Activated T-cell treated with anti-CD3 and anti-CD28 coated beads for 48 hours (primary cell): Measurements from ENCODE around the gene ZNF497.
"Not testable (repeated sequence)": the region's sequence is repeated elsewhere in the genome, so short reads cannot be mapped to it uniquely, and the experiment has no call there.

Source experiments
- DNase-seq: peaks from one replicate; pipeline ENCODE4 v3.0.0-alpha.2; 2020; ENCODE audit warnings: low read depth

Gene ZNF497

DNA sequence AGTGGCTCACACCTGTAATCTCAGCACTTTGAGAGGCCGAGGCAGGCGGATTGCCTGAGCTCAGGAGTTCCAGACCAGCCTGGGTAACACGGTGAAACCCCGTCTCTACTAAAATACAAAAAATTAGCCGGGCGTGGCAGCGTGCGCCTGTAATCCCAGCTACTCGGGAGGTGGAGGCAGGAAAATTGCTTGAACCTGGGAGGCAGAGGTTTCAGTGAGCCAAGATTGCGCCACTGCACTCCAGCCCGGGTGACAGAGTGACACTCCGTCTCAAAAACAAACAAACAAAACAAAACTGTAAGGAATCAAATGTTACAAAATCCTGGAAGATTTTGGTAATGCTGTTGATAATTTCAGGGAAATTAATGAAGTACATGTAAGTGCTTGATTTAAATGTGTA lies 14.5 kb downstream of the ZNF497 start:
- not testable (repeated sequence) for DNase-seq

DNA sequence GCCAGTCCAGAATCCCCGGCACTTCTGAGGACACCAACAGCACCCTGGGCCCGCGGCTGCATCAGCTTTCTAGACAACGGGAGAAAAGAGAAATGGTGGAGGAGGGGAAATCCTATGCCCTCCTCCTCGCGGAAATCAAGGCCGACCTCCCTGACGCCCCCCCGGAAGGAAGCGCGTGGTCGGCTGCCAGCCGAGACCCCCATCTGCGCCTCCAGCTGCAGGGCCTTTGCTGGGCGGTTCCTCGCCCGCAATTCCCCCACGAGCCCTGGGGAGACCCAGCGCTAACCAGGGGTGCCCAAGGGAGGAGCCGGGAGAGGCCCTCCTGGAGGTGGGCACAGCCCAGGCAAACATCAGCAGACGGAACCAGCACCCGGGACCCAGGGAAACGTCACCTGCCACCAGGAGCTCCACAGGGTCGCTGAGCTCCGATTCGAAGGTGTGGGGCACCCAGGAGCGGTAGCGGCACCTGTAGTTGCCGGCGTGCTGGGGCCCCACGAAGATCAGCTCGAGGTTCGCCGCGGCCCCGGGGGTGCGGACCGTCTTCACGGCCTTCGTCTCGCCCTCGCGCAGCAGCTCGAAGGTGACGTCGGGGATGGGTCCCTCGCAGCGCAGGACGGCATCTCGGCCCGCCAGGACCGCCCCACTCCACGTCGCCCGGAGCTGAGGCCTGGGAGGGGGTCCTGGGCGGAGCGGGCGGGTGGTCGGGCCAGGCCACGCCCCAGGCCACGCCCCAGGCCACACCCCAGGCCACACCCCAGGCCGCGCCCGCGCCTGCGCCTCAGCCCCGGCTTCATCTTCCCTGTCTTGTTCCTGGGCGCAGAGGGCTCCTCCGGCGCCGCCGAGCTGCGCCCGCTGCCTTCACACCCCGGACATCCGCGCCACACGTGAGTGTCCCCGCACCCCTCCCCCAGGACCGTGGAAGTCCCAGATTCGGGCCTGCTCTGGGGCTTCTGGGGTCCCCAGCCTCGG lies 15.3 kb downstream of the ZNF497 start:
- peak; percentile 64 for DNase-seq

DNA sequence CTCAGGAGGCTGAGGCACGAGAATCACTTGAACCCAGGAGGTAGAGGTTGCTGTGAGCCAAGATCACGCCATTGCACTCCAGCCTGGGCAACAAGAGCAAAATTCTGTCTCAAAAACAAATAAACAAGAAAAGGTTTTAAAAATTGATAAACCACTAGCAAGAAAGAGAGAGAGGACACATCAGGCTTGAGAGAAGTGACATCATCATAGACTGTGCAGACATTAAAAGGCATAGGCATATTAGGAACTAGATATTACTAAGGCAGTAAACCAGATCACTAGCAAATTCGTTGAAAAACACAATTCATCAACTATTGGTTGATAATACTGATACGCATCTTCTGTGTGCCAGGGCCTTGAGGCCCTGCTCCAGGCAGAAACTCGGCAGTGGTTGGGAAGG lies 17.0 kb downstream of the ZNF497 start:
- no peak for DNase-seq

DNA sequence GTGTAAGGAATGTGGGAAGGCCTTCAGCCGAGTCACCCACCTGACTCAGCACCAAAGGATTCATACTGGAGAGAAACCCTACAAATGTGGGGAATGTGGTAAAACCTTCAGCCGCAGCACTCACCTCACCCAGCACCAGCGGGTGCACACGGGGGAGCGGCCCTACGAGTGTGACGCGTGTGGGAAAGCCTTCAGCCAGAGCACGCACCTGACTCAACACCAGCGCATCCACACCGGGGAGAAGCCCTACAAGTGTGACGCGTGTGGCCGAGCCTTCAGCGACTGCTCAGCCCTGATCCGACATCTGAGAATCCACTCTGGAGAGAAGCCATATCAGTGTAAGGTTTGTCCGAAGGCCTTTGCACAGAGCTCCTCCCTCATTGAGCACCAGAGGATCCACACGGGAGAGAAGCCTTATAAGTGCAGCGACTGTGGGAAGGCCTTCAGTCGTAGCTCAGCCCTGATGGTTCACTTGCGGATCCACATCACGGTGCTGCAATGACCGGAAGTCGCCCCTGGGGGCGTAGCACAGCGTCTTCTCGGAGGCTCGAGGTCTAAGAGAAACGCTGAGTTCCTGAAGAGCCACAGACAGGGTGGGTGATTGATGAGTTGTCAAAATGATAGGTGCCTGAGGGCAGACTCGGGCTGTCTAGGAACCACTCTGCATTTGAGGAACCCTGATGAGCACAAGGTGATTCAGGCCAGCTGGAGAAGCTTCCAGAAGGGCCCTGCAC lies 23.6 kb downstream of the ZNF497 start:
- DNase-seq: no peak

DNA sequence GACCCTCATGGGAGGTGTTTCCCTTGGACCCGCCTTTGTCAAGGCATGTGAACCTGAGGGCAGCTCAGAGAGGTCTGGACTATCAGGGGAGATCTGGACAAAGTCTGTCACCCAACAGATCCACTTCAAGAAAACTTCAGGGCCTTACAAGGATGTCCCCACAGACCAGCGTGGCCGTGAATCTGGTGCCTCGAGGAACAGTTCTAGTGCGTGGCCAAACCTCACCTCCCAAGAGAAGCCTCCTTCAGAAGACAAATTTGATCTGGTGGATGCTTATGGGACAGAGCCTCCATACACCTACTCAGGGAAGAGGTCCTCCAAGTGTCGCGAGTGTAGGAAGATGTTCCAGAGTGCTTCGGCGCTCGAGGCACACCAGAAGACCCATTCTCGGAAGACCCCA lies 24.2 kb downstream of the ZNF497 start:
- DNase-seq: no peak

DNA sequence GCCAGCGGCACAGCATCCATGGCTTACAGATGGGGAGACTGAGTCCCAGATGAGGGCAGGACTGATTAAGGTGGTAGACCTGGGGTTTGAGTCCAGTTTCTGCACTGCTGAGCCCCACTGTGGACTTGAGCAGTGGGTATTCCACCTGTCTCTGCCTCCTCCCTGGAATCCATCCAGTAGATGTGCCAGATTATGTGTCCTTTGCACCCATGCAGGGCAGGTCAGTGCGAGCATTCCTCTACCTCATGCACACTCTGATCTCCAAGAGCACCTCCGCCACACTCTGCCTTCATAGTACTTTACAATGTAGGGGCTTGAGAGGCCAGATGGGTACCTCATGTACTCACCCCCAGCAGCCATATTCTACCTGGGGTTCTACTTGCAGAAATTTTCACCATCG lies 25.7 kb downstream of the ZNF497 start:
- no peak for DNase-seq

DNA sequence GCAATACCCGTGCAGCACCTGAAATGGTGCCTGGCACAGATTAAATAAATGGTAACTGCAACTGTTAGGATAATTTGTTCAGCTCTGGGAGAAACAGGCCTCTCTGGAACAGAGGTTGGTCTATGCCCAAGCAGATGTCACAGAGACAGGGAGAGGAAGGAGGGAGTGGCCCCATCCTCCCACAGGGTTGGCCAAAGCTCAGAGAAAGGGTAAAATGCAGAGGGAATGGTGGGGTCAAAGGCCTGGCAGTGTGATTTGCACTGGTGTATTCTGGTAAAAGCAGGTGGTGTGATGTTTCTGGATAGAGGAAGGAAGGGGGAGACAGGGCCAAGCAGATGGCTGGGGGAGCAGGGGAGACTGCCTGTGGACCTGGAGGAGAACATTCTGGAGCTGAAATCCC lies 26.3 kb downstream of the ZNF497 start:
- DNase-seq: no peak

DNA sequence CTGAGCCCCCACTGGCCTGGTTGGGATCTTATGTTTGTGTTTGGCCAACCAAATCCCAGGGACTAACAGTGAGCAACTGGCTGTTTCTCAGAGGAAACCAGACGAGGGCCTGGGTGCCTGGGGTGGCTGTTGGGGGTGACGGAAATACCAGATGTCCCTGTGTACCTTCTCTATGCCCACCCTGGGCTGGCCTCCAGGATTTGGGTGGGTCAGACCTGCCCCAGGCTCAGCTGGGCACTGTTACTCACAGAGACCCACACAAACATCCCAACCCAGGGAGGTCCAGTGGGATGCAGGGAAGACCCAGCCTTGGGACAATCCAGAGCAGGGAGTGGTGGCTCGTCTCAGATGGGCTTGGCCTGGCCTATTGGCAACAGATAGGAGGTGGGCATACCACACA lies 26.9 kb downstream of the ZNF497 start:
- DNase-seq: no peak

DNA sequence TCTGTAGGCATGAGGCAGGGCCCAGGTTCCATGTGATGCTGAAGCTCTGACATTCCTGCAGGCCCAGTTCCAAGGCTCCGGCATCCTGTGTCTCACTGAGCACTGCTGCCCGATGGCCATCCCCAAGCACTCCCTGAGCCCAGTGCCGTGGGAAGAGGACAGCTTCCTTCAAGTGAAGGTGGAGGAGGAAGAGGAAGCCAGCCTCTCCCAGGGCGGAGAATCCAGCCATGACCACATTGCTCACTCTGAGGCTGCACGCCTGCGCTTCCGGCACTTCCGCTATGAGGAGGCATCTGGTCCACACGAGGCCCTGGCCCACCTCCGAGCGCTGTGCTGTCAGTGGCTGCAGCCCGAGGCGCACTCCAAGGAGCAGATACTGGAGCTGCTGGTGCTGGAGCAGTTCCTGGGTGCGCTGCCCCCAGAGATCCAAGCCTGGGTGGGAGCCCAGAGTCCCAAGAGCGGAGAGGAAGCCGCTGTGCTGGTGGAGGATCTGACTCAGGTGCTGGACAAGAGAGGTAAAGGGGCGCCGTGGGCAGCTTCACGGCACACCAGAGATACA lies 27.8 kb downstream of the ZNF497 start:
- DNase-seq: no peak

DNA sequence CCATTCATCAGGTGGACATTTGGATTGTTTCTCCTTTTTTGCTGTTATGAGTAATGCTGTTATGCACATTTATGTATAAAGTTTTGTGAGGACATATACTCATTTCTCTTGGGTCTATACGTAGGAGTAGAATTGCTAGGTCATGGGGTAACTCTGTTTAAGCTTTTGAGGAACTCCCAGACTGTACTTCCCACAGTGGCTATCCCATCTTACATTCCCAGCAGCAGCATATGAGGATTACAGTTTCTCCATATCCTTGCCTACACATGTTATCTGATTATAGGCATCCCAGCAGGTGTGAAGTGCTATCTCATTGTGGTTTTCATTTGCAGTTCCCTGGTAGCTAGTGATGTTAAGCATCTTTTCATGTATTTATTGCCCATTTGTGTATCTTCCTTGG lies 29.9 kb downstream of the ZNF497 start:
- DNase-seq: no peak

DNA sequence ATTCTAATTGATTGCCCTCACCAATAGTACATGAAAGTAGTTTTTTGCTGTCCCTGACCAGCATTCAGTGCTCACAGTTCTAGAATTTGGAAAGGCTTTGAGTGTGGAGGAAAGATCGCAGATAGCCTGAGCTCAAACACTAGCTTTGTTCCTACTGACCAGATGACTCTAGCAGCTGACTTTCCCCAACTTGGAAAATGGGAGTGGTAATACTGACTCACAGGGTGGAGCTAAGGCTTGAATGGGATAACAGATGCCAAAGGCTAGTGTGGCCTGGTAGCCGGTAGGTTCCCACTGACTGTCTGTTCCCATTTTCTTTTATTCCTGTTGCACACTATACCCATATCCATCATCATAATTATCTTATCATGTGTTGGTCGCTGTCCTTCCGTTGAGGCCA lies 32.1 kb downstream of the ZNF497 start:
- DNase-seq: no peak

DNA sequence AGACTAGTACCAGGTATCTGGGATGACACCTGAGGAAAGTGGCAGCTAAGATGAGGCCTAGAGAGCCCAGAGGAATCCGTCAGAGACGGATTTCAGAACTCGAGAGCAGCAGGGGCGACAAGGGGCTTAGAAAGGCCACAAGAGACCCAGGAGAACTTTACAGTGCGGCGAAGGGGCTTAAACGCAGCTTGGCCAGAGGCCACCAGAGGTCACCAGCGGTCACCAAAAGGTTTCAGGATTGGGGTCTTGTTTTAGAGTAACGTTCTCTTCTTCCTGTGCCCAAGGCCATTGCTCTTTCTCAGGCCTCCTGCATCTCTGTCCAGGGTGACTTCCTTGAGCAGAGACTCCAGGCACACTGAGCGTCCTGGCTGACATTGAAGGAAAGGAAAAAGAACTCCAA lies 33.6 kb downstream of the ZNF497 start:
- DNase-seq: no peak

DNA sequence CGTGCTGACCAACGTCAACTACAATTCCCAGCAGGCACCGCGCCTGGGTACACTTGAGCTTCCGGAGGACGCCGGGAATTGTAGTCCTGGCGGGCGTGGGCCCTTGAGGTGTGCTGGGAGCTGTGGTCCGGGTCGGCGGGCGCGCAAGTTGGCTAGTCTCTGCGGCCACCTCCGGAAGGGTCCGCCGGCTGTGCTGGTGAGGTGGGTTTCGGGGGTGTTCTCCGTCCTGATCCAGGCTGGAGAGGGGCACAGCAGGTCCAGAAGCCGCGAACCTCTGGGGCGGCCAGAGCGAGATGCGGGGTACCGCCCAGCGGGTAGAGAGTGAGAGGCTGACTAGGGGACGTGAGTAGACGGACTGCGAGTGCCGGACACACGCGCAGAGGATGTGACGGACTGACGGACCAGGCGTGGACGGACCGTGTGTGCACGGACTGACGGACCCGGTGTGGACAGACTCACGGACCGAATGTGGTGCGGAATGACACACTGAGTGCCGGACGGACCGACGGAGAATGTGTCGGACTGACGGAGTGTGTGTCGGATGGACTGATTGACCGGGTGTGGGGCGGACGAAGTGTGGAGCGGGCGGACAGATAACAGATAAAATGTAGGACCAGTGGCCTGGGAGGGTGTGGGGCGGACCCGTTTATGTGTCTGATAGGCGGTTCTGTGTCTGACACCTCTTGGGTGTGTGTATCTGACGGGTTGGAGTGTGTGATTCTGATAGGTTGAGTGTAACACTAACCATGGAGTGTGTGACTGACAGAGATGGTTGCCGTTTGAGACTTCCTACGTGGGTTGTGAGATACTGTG lies 35.4 kb downstream of the ZNF497 start, which contains the start of gene ZSCAN22:
TSS of gene ZSCAN22 (plus strand) at position 81 of the 813 bp plus-strand sequence. CDS start 7,809 bp downstream, outside the sequence.
- DNase-seq: peak; percentile 87

DNA sequence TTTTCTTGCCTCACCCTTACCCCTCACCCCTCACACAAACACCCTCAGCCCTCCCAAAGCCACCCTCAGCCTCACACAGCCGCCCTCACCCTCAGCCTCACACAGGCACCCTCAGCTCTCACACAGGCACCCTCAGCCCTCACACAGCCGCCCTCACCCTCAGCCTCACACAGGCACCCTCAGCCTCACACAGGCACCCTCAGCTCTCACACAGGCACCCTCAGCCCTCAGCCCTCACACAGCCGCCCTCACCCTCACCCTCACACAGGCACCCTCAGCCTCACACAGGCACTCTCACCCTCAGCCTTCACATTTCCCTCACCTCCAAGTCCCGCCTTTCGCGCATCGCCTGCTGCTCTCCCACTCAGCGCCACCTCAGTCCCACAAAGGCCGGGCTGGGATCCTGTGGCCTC lies 36.0 kb downstream of the ZNF497 start:
- DNase-seq: no peak

DNA sequence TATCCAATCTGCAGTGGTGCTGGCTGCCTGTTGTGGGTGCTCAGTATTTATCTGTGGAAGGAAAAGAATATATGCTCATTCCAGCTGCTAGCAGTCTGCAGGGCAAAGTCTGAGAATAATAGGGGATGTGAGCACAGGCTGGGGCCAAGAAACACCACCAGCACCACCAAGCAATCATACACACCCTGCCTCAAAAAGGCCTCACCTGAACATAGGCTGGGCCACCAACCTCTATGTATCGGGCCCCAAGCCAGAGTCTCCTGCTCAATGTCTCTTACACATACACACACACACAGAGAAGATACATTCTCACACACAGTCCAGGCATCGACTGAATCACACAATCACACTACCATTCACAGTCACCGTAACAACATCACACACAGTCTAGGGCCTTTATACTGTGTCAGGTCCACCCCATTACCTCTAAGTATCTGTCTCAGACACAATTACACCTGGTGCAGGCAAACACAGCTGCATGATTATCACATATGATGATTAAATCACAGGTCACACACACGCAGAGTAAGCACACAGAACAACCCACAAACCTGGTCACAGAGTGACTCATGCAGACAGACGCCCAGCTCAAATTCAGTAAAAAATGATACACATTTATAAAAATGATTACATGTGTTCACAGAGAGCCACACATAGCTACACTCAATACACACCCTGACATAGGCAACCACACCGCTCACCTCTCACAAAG lies 37.1 kb downstream of the ZNF497 start:
- peak; percentile 12 for DNase-seq

DNA sequence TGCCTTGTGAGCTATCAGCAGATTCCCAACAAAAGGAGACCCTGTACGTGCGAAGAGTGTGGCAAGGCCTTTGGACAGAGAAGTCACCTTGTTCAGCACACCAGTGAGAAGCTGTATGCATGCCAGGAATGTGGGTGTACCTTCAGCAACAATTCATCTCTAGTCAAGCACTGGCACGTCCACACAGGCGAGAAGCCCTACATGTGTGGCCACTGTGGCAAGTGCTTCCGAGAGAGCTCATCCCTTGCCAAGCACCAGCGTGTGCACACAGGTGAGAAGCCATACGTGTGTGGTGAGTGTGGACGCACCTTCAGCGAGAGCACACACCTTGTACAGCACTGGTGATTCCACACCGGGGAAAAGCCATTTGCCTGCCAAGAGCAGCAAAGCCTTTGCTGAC lies 43.3 kb downstream of the ZNF497 start:
- DNase-seq: no peak

DNA sequence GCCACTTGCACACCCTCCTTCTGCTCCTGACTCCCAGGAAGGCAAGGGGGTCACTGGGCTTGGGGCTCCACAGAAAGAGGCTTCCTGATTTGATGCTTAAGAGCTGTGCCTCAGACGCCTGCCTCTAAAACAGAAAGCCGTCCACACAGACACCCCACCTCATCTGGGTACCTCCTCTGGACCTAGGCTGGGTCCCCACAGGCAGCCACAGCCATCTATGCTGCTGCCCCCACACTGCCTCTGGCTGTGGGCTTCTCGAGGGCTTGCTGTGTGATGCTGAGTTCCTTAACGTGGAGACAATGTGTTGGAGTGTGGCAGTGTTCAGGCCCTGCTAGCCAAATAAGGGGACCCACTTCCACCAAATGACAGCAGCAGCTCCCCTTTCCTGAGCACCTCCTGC lies 44.3 kb downstream of the ZNF497 start:
- no peak for DNase-seq

DNA sequence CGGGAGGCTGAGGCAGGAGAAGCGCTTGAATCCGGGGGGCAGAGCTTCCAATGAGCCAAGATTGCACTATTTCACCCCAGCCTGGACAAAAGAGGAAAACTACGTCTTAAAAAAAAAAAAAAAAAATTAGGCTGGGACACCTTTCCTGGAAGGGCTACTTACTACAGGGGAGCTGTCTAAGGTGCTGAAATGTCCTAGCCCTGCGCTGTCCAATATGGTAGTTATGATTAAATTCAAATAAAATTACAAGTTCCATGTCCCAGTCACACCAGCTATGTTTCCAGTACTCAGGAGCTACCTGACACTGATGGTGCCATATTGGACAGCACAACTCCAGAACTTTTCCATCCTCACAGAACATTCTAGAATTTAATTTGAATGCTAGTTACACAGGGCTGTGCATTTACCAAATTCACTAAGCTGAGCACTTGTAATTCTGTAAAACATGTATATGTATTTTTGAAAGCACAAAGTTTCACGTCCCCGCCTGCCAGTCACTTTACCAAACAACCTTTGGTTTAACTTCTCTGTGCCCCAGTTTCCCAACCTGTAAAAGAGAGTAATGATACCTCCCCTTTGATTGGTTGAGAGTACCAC lies 45.0 kb downstream of the ZNF497 start:
- no peak for DNase-seq

DNA sequence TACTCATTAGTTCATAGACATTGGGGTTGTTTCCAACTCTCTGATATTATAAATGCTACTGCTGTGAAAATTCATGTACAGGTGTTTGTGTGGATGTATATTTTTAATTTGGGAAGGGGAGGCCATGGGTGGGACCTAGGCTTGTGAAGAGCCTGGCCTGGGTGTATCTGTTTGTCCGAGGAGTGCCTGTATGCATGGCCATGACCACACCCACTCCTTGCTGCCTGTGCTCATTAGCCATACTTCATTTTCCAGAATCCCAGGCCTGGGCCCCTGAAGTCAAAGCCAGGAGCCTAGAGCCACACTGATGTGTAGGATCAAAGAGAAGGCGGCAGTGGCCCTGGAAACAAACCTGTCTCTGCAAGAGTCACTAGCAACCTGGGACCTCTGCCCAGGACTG lies 47.0 kb downstream of the ZNF497 start:
- DNase-seq: no peak

DNA sequence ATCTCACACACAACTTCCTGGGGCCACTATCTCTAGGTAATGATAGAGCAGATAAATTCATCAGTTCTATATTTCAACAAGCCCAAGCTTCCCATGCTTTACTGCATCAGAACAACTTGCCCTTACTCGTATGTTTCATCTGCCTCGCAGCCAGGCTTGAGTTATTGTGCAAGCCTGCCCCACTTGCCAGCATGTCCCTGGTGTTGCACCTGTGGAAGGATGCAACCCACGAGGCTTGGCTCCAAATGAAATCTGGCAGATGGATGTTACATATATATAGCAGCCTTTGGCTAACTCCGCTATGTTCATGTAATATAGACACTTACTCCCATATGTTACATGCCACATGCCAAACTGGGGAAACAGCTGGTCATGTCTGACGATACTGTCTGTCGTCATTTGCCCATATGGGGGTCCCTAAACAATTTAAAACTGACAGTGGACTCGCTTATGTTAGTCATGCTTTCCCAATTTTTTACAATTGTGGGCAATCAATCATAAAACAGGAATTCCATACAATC lies 51.1 kb downstream of the ZNF497 start:
- no peak for DNase-seq

DNA sequence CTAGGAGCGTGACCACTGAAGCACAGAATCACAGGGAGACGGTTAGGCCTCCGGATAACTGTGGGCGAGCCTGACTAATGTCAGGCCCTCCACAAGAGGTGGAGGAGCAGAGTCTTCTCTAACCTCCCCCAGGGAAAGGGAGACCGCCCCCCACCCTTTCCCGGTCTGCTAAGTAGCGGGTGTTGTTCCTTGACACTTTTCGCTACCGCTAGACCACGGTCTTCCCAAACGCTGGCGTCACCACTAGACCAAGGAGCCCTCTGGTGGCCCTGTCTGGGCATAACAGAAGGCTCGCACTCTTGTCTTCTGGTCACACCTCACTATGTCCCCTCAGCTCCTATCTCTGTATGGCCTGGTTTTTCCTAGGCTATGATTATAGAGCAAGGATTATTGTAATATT lies 51.9 kb downstream of the ZNF497 start:
- DNase-seq: not testable (repeated sequence)
